Osteoblast (primary cell): ENCODE results near the gene TUNAR. TPM values are rescaled to one million over a fixed set of nuclear protein-coding genes. Genes with fewer than 3 reads are reported as not detected.

Experiments used
- DNase-seq: peaks from one replicate; pipeline ENCODE4 v3.0.0; 2011; ENCODE audit warnings: low spot score, mixed read lengths; ENCODE audit not compliant: insufficient read length; ENCODE audit errors: missing footprints
- H2AFZ ChIP-seq: 2 replicates; pipeline ENCODE4 v1.6.0; 2011; ENCODE audit warnings: mild to moderate bottlenecking, low read length
- H3K27ac ChIP-seq: 2 replicates; pipeline ENCODE4 v1.5.1; 2011; ENCODE audit warnings: mild to moderate bottlenecking, low read depth, low read length, moderate library complexity
- H3K27me3 ChIP-seq: 2 replicates; pipeline ENCODE4 v1.6.0; 2012; ENCODE audit warnings: mild to moderate bottlenecking, control low read depth, inconsistent platforms, low read length, moderate library complexity; ENCODE audit not compliant: insufficient read depth
- H3K36me3 ChIP-seq: 2 replicates; pipeline ENCODE4 v1.5.1; 2011; ENCODE audit warnings: mild to moderate bottlenecking, low read length, control low read depth, moderate library complexity; ENCODE audit not compliant: insufficient read depth
- H3K4me1 ChIP-seq: 2 replicates; pipeline ENCODE4 v1.5.1; 2011; ENCODE audit warnings: mild to moderate bottlenecking, low read length, control low read depth, moderate library complexity; ENCODE audit not compliant: insufficient read depth
- H3K4me2 ChIP-seq: 2 replicates; pipeline ENCODE4 v1.6.0; 2011; ENCODE audit warnings: mild to moderate bottlenecking, low read length; ENCODE audit not compliant: insufficient read depth
- H3K4me3 ChIP-seq: fragments of 200-600 bp; sonication (generic); 3 replicates; pipeline ENCODE4 v1.5.1; 2012; ENCODE audit warnings: mild to moderate bottlenecking, low read length, inconsistent platforms; ENCODE audit not compliant: insufficient read depth
- H3K79me2 ChIP-seq: 2 replicates; pipeline ENCODE4 v1.6.0; 2012; ENCODE audit warnings: mild to moderate bottlenecking, low read length, control low read depth, inconsistent platforms; ENCODE audit not compliant: insufficient read depth
- H3K9me3 ChIP-seq: 2 replicates; pipeline ENCODE4 v1.5.1; 2011; ENCODE audit warnings: low read depth, low read length, control low read depth
- H4K20me1 ChIP-seq: 2 replicates; pipeline ENCODE4 v1.6.0; 2012; ENCODE audit warnings: mild to moderate bottlenecking, low read length, control low read depth; ENCODE audit not compliant: insufficient read depth
- total RNA-seq: library from RNA; depleted of rRNA; stranded (reverse); fragments of >200 nt; gene quantifications from 2 replicates; pipeline ENCODE4 v1.2.3, GENCODE V29; 2012
- TF ChIP-seq, protein P1 (sequence below): IDR thresholded peaks from 2 replicates; pipeline ENCODE4 v1.5.1; 2011; ENCODE audit warnings: mild to moderate bottlenecking, low read depth, low read length, moderate library complexity; ENCODE audit errors: extremely low read depth

TUNAR gene
- total RNA-seq, 1 donor, result not detected

DNA sequence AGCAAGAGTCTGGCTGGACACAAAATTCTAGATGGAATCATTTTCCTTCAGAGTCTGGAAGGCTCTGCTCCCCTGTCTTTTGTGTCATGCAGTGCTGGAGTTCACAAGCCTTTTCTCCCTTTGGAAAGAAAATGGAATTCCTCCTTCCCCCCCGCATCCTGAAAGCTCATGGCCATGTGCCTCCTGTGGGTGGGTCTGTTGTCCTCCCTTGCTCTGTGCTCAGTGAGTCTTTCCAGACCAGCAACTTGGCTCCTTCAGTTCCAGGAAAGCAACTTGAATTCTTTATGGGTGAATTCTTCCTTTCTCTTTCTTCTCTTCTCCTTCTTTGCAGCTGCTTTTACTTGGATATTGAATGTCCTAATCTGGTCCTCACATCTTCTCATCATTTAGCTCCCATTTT is 70.2 kb downstream of the TUNAR start:
- no peaks in the 10 kb centered on the region for H3K4me1 ChIP-seq
- no peak overlapping the region for H3K4me2 ChIP-seq
- no peak overlapping the region for H3K27ac ChIP-seq
- no peaks in the 10 kb centered on the region for H4K20me1 ChIP-seq
- no peaks in the 10 kb centered on the region for H3K36me3 ChIP-seq
- no peaks in the 10 kb centered on the region for H3K9me3 ChIP-seq
- H2AFZ ChIP-seq, result no peak overlapping the region
- H3K27me3 ChIP-seq, result no peaks in the 10 kb centered on the region
- TF ChIP-seq, protein P1, sequence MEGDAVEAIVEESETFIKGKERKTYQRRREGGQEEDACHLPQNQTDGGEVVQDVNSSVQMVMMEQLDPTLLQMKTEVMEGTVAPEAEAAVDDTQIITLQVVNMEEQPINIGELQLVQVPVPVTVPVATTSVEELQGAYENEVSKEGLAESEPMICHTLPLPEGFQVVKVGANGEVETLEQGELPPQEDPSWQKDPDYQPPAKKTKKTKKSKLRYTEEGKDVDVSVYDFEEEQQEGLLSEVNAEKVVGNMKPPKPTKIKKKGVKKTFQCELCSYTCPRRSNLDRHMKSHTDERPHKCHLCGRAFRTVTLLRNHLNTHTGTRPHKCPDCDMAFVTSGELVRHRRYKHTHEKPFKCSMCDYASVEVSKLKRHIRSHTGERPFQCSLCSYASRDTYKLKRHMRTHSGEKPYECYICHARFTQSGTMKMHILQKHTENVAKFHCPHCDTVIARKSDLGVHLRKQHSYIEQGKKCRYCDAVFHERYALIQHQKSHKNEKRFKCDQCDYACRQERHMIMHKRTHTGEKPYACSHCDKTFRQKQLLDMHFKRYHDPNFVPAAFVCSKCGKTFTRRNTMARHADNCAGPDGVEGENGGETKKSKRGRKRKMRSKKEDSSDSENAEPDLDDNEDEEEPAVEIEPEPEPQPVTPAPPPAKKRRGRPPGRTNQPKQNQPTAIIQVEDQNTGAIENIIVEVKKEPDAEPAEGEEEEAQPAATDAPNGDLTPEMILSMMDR, result no peak
- no peak overlapping the region for H3K4me3 ChIP-seq
- no peak for DNase-seq
- H3K79me2 ChIP-seq, result no peaks in the 10 kb centered on the region

DNA sequence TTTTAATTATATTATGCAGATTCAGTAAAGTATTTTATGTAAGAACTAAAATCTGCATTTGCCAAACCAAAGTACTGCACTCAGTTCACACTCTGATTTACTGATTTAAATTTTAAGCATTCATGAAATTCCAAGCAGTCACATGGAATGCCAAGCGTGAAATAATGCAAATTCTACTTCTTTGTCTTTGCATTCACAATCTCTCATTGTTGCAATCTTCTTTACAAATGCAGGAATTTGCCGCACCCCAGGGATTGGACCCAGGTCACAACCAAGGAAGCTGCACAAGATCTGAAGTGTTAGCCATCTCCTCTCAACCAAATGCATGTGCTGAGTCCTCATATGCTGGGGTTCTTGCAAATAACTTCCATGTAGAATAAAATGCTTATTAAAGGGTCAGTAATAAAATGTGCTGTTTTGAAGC is 71.9 kb downstream of the TUNAR start:
- Histone ChIP-seq H3K9me3 (no peaks in the 10 kb centered on the region), H2AFZ (no peak overlapping the region), H3K4me2 (no peak overlapping the region)

DNA sequence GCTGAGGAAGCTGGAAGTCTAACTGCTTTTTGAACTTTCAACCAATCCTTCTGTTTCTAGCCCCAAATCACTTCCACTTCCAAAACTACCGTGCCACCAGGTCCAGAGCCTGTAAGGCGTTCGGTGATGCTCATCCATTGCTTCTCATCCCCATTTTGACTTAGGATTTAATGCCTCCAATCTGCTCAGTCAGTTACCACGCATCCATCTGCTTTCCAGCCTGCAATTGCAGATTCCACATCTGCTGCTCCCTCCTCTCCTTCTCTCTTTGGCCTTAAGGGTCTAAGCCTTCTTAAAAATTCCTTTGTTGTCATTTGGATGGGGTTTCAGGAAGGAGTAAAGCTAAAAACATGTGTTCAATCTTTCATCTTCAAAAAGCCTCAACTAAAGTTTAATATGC is 74.7 kb downstream of the TUNAR start:
- Histone ChIP-seq H3K9me3 (no peaks in the 10 kb centered on the region), H3K4me2 (no peak overlapping the region), H3K4me1 (no peaks in the 10 kb centered on the region), H3K27me3 (no peaks in the 10 kb centered on the region), H4K20me1 (no peaks in the 10 kb centered on the region), H3K27ac (no peak overlapping the region), H3K36me3 (no peaks in the 10 kb centered on the region), H2AFZ (no peak overlapping the region), H3K79me2 (no peaks in the 10 kb centered on the region), H3K4me3 (no peak overlapping the region)
- DNase-seq, result no peak
- TF ChIP-seq, protein P1, result no peak

More for the DNA sequence above, 71.9 kb downstream of the TUNAR start:
- H3K4me3 ChIP-seq, result no peak overlapping the region
- DNase-seq, result no peak
- no peak overlapping the region for H3K27ac ChIP-seq
- H3K4me1 ChIP-seq, result no peaks in the 10 kb centered on the region
- H3K27me3 ChIP-seq, result no peaks in the 10 kb centered on the region
- no peaks in the 10 kb centered on the region for H3K36me3 ChIP-seq
- TF ChIP-seq, protein P1, result no peak
- no peaks in the 10 kb centered on the region for H4K20me1 ChIP-seq
- H3K79me2 ChIP-seq, result no peaks in the 10 kb centered on the region

DNA sequence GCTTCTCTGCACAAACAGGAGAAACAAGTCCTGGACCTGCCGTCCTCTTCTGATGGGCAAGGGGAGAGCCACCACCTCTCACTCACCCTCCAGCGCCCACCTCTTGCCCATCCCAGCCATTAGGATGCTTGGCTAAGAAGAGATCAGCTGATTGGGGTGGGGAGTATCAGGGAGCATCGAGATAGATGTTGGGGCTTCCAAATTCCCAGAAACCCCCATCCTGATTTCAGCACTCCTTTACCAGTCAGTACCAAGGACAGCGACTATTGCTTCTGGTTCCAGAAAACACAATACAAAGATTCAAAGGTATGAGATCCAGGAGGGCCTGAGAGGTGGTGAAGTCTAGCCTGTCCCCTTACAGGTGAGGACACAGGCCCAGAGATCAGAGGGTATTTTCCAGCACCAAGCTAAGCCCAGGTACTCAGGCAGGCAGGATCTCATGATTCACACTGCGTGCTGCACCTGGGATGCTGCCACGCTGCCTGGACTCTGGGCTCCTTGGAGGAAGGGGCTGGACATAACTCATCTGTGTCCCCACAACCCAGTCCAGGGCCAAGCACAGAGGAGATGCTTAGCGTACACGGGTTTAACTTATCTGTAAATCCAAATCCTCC is 76.6 kb downstream of the TUNAR start:
- Histone ChIP-seq H3K4me1 (no peaks in the 10 kb centered on the region), H4K20me1 (no peaks in the 10 kb centered on the region), H3K79me2 (no peaks in the 10 kb centered on the region), H3K36me3 (no peaks in the 10 kb centered on the region), H3K4me3 (no peak overlapping the region), H3K9me3 (no peaks in the 10 kb centered on the region), H3K27me3 (no peaks in the 10 kb centered on the region), H3K27ac (no peak overlapping the region), H2AFZ (no peak overlapping the region), H3K4me2 (no peak overlapping the region)
- TF ChIP-seq, protein P1, result no peak
- DNase-seq, result no peak
